ENCODE results near the gene ZNF835.
A peak's percentile ranks its signal among the peaks of the same experiment; 100 is the strongest.
"Not testable (repeated sequence)": the region's sequence is repeated elsewhere in the genome, so short reads cannot be mapped to it uniquely, and the experiment has no call there.

ZNF835 gene

GRCh38 chr19:56671613-56671994, at the start of gene ZNF835:
ZNF835 (minus strand) TSS chr19:56671757; CDS start chr19:56665198, 6,559 bp downstream.
- peak; percentile 72 to 75 for DNase-seq

GRCh38 chr19:56720281-56720680, 48.7 kb upstream of the ZNF835 start:
- DNase-seq = no peak

- no peak for DNase-seq
Observed at GRCh38 chr19:56718231-56718630, 46.7 kb upstream of the ZNF835 start.

GRCh38 chr19:56712611-56713276, 41.2 kb upstream of the ZNF835 start:
- no peak for DNase-seq

GRCh38 chr19:56710437-56710836, 38.9 kb upstream of the ZNF835 start:
- DNase-seq = no peak

GRCh38 chr19:56707821-56708220, 36.3 kb upstream of the ZNF835 start:
- no peak for DNase-seq

- DNase-seq = no peak
Observed at GRCh38 chr19:56705939-56706338, 34.4 kb upstream of the ZNF835 start.

- DNase-seq = no peak
Observed at GRCh38 chr19:56701895-56702294, 30.3 kb upstream of the ZNF835 start.

- DNase-seq = no peak
Observed at GRCh38 chr19:56699552-56699951, 28.0 kb upstream of the ZNF835 start.

GRCh38 chr19:56692206-56692895, 20.8 kb upstream of the ZNF835 start:
- DNase-seq = no peak

- DNase-seq = no peak
Observed at GRCh38 chr19:56690670-56691069, 19.1 kb upstream of the ZNF835 start.

GRCh38 chr19:56689198-56689597, 17.6 kb upstream of the ZNF835 start:
- no peak for DNase-seq

GRCh38 chr19:56687031-56687430, 15.5 kb upstream of the ZNF835 start:
- DNase-seq = no peak

- no peak for DNase-seq
Observed at GRCh38 chr19:56683116-56683515, 11.6 kb upstream of the ZNF835 start.

GRCh38 chr19:56681702-56682101, 10.1 kb upstream of the ZNF835 start:
- no peak for DNase-seq

GRCh38 chr19:56678205-56678604, 6.6 kb upstream of the ZNF835 start:
- no peak for DNase-seq

GRCh38 chr19:56672610-56673009, 1.1 kb upstream of the ZNF835 start:
- not testable (repeated sequence) for DNase-seq

GRCh38 chr19:56670961-56671612, 470 bp downstream of the ZNF835 start:
- DNase-seq = peak in 1 of 2 donors; percentile 4

- DNase-seq = no peak
Observed at GRCh38 chr19:56670401-56670960, 1.1 kb downstream of the ZNF835 start.

GRCh38 chr19:56668676-56669075, 2.9 kb downstream of the ZNF835 start:
- DNase-seq = no peak

GRCh38 chr19:56667311-56667870, 4.2 kb downstream of the ZNF835 start:
- DNase-seq = no peak

GRCh38 chr19:56664511-56664910, 7.0 kb downstream of the ZNF835 start:
- DNase-seq = no peak

- DNase-seq = no peak
Observed at GRCh38 chr19:56663931-56664500, 7.5 kb downstream of the ZNF835 start.

All from activated CD4-positive, alpha-beta T cell treated with anti-CD3 and anti-CD28 coated beads for 4 hours (primary cell).